ENCODE measurements around the gene CCSER2.
"Not testable (repeated sequence)": the region's sequence is repeated elsewhere in the genome, so short reads cannot be mapped to it uniquely, and the experiment has no call there.

The CCSER2 gene

DNA sequence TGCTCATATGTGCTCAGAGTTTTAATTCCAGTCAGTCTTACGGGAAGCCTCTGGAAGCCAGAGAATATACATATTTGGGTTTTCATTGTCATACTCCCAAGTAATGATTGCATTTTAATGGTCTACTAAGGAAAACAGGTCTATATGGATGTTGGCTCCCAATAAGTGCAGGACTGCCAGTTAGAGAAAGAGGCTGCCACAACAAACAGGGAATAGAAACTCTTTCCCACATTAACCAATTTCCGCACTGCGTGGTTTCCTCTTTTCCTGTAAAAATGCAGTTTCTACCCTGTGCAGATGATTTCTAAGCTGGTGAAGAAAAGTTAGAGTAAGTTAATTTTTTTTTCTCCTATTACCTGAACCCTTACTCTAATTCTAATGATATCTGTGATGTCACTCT is 78.2 kb downstream of the CCSER2 start:
- Histone ChIP-seq H3K79me2 (ENCODE audit: insufficient read depth, low read length) (no peaks in the 10 kb centered on the region), H4K20me1 (ENCODE audit: insufficient read depth, low read length) (no peaks in the 10 kb centered on the region), H2AFZ (ENCODE audit: low read length) (no peak overlapping the region), H3K4me2 (ENCODE audit: low read length) (no peak overlapping the region), H3K27ac (ENCODE audit: low read depth, low read length, poor library complexity, severe bottlenecking) (no peak overlapping the region), H3K9ac (ENCODE audit: low read length) (no peak overlapping the region), H3K27me3 (ENCODE audit: insufficient read depth, low read length) (no peaks in the 10 kb centered on the region), H3K9me2 (ENCODE audit: low read depth, low read length) (no peaks in the 10 kb centered on the region), H3K4me1 (ENCODE audit: insufficient read depth, low read length, severe bottlenecking) (no peaks in the 10 kb centered on the region), H3K9me3 (ENCODE audit: low read length) (no peaks in the 10 kb centered on the region), H3K4me3 (ENCODE audit: low read depth, low read length, poor library complexity, severe bottlenecking) (no peak overlapping the region), H3F3A (ENCODE audit: insufficient read depth, low read length) (no peaks in the 10 kb centered on the region), H3K36me3 (ENCODE audit: insufficient read depth, low read length) (no peaks in the 10 kb centered on the region)
- TF ChIP-seq, protein P1, sequence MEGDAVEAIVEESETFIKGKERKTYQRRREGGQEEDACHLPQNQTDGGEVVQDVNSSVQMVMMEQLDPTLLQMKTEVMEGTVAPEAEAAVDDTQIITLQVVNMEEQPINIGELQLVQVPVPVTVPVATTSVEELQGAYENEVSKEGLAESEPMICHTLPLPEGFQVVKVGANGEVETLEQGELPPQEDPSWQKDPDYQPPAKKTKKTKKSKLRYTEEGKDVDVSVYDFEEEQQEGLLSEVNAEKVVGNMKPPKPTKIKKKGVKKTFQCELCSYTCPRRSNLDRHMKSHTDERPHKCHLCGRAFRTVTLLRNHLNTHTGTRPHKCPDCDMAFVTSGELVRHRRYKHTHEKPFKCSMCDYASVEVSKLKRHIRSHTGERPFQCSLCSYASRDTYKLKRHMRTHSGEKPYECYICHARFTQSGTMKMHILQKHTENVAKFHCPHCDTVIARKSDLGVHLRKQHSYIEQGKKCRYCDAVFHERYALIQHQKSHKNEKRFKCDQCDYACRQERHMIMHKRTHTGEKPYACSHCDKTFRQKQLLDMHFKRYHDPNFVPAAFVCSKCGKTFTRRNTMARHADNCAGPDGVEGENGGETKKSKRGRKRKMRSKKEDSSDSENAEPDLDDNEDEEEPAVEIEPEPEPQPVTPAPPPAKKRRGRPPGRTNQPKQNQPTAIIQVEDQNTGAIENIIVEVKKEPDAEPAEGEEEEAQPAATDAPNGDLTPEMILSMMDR (IDR thresholded peaks at IDR 0.05; ENCODE audit: low read length): no peak
- TF ChIP-seq EZH2 (IDR thresholded peaks at IDR 0.05; ENCODE audit: borderline replicate concordance, low read length): no peak

DNA sequence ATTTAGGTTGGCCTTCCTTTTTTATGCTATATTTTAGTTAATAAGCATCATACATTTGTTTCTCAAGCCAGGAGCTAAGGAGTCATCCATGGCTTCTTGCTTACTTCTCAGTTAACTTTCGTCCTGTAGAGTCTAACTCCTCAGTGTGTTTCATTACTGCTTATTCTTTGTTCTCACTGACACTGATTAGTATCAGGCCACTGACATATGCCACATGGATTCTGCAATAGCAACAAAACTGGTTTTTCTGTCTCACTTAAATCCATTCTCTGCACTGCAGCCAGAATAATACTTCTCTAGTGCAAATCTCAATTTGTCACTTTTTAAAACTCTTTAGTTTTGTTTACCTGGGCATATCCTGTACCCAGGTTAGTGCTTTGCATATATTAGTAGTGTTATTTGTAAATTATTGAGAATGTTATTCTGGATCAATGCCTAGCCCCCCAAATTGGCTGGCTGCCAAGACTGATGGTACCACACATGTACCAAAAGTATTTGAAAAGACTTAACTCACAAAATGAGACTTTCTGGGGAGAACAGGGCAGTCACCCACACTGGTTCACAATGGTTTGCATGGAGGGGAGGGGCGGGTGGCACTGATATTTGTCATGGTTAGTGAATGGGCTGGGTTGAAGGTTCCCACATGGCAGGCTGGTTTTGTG is 79.1 kb downstream of the CCSER2 start:
- Histone ChIP-seq H3K9me2 (ENCODE audit: low read depth, low read length) (no peaks in the 10 kb centered on the region), H2AFZ (ENCODE audit: low read length) (no peak overlapping the region)

DNA sequence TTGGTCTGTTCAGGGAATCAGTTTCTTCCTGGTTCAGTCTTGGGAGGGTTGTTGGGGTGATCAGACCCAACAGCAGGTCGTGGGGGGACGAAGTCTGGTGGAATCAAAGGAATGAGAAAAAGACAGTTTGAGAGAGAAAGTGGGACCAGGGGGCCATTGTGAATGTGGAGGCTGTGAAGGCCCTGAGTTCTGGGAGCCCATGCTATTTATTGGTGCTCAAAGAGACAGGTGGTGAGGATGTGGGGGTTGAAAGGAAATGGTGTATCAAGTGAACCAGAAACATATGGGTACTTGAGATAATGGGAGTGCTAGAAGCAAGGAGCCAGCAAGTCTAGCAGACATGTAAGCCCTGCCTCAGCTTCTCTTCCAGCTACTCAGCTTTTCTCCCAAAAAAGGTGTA is 84.1 kb downstream of the CCSER2 start:
- Histone ChIP-seq H4K20me1 (ENCODE audit: insufficient read depth, low read length) (no peaks in the 10 kb centered on the region), H2AFZ (ENCODE audit: low read length) (no peak overlapping the region), H3K9me2 (ENCODE audit: low read depth, low read length) (no peaks in the 10 kb centered on the region), H3K27ac (ENCODE audit: low read depth, low read length, poor library complexity, severe bottlenecking) (no peak overlapping the region), H3K4me3 (ENCODE audit: low read depth, low read length, poor library complexity, severe bottlenecking) (no peak overlapping the region), H3K79me2 (ENCODE audit: insufficient read depth, low read length) (no peaks in the 10 kb centered on the region), H3K9me3 (ENCODE audit: low read length) (no peaks in the 10 kb centered on the region), H3F3A (ENCODE audit: insufficient read depth, low read length) (no peaks in the 10 kb centered on the region), H3K9ac (ENCODE audit: low read length) (no peak overlapping the region), H3K4me2 (ENCODE audit: low read length) (no peak overlapping the region), H3K36me3 (ENCODE audit: insufficient read depth, low read length) (no peaks in the 10 kb centered on the region; the same call in 1 of the 2 replicates), H3K4me1 (ENCODE audit: insufficient read depth, low read length, severe bottlenecking) (no peaks in the 10 kb centered on the region), H3K27me3 (ENCODE audit: insufficient read depth, low read length) (no peaks in the 10 kb centered on the region)
- no peak for TF ChIP-seq EZH2 (IDR thresholded peaks at IDR 0.05; ENCODE audit: borderline replicate concordance, low read length)
- TF ChIP-seq, protein P1 (IDR thresholded peaks at IDR 0.05; ENCODE audit: low read length): no peak

More for the DNA sequence above, 79.1 kb downstream of the CCSER2 start:
- TF ChIP-seq, protein P1 (IDR thresholded peaks at IDR 0.05; ENCODE audit: low read length): no peak
- no peak for TF ChIP-seq EZH2 (IDR thresholded peaks at IDR 0.05; ENCODE audit: borderline replicate concordance, low read length)
- Histone ChIP-seq H3K9me3 (ENCODE audit: low read length) (no peaks in the 10 kb centered on the region), H3K4me2 (ENCODE audit: low read length) (no peak overlapping the region), H3K27me3 (ENCODE audit: insufficient read depth, low read length) (no peaks in the 10 kb centered on the region), H3K27ac (ENCODE audit: low read depth, low read length, poor library complexity, severe bottlenecking) (no peak overlapping the region), H3K36me3 (ENCODE audit: insufficient read depth, low read length) (no peaks in the 10 kb centered on the region), H3K4me3 (ENCODE audit: low read depth, low read length, poor library complexity, severe bottlenecking) (no peak overlapping the region), H3F3A (ENCODE audit: insufficient read depth, low read length) (no peaks in the 10 kb centered on the region), H3K4me1 (ENCODE audit: insufficient read depth, low read length, severe bottlenecking) (no peaks in the 10 kb centered on the region), H4K20me1 (ENCODE audit: insufficient read depth, low read length) (no peaks in the 10 kb centered on the region), H3K9ac (ENCODE audit: low read length) (no peak overlapping the region), H3K79me2 (ENCODE audit: insufficient read depth, low read length) (no peaks in the 10 kb centered on the region)

DNA sequence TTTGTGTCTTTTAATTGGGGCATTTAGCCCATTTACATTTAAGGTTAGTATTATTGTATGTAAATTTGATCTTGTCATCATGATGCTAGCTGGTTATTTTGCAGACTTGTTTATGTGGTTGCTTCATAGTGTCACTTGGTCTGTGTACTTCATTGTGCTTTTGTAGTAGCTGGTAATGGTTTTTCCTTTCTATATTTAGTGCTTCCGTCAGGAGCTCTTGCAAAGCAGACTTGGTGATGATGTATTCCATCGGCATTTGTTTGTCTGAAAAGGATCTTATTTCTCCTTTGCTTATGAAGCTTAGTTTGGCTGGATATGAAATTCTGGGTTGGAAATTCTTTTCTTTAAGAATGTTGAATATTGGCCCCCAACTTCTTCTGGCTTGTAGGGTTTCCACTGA is 85.7 kb downstream of the CCSER2 start:
- H3F3A ChIP-seq (ENCODE audit: insufficient read depth, low read length); H4K20me1 ChIP-seq (ENCODE audit: insufficient read depth, low read length); H3K36me3 ChIP-seq (ENCODE audit: insufficient read depth, low read length); H2AFZ ChIP-seq (ENCODE audit: low read length); H3K9me3 ChIP-seq (ENCODE audit: low read length); H3K9ac ChIP-seq (ENCODE audit: low read length); H3K79me2 ChIP-seq (ENCODE audit: insufficient read depth, low read length); H3K9me2 ChIP-seq (ENCODE audit: low read depth, low read length); H3K4me2 ChIP-seq (ENCODE audit: low read length); H3K4me1 ChIP-seq (ENCODE audit: insufficient read depth, low read length, severe bottlenecking); H3K27me3 ChIP-seq (ENCODE audit: insufficient read depth, low read length); H3K27ac ChIP-seq (ENCODE audit: low read depth, low read length, poor library complexity, severe bottlenecking); H3K4me3 ChIP-seq (ENCODE audit: low read depth, low read length, poor library complexity, severe bottlenecking): not testable (repeated sequence)
